Measurements from ENCODE around the gene CFAP68. TPM values are rescaled to one million over a fixed set of nuclear protein-coding genes. Genes with fewer than 3 reads are reported as not detected.

CFAP68 gene
- total RNA-seq, 2 donors from 2014 or later: 18.8 to 20.0 TPM

GRCh38 chr11:111836721-111837120, 42.6 kb upstream of the CFAP68 start:
- Histone ChIP-seq H3K9me3 (no peaks in the 10 kb centered on the region), H3K27ac (no peak overlapping the region), H3K4me1 (no peaks in the 10 kb centered on the region), H3K27me3 (no peaks in the 10 kb centered on the region), H3K9ac (ENCODE audit: low read depth in 2 of 2, low read length in 2 of 2) (no peak overlapping the region), H3K36me3 (no peaks in the 10 kb centered on the region), H3K4me3 (no peak overlapping the region)
- intact Hi-C loops (cut with DNase I): loop anchor here (5.0 kb wide), 1 partner anchor 249 kb away; no protein-coding TSS in a partner anchor
- no peak for TF ChIP-seq CTCF (IDR thresholded peaks at IDR 0.05)
- no peak for DNase-seq

GRCh38 chr11:111837366-111837891, 41.9 kb upstream of the CFAP68 start:
- no peaks in the 10 kb centered on the region for H3K27me3 ChIP-seq
- no peak for DNase-seq
- H3K4me1 ChIP-seq: no peaks in the 10 kb centered on the region
- no peaks in the 10 kb centered on the region for H3K9me3 ChIP-seq
- no peak overlapping the region for H3K4me3 ChIP-seq
- no peaks in the 10 kb centered on the region for H3K36me3 ChIP-seq
- H3K27ac ChIP-seq: no peak overlapping the region
- intact Hi-C loops (cut with DNase I): loop anchor here (5.0 kb wide), 1 partner anchor 250 kb away; no protein-coding TSS in a partner anchor
- no peak overlapping the region for H3K9ac ChIP-seq (ENCODE audit: low read depth in 2 of 2, low read length in 2 of 2)
- no peak for TF ChIP-seq CTCF (IDR thresholded peaks at IDR 0.05)

GRCh38 chr11:111838054-111838453, 41.3 kb upstream of the CFAP68 start:
- intact Hi-C loops (cut with DNase I): loop anchor here (5.0 kb wide), 1 partner anchor 251 kb away; no protein-coding TSS in a partner anchor

GRCh38 chr11:111840143-111840542, 39.2 kb upstream of the CFAP68 start:
- intact Hi-C loops (cut with DNase I): loop anchor here (5.0 kb wide), 2 partner anchors 63 to 273 kb away; no protein-coding TSS in a partner anchor
- H3K27ac ChIP-seq: no peak overlapping the region
- H3K36me3 ChIP-seq: no peaks in the 10 kb centered on the region

More at GRCh38 chr11:111838054-111838453, 41.3 kb upstream of the CFAP68 start:
- Histone ChIP-seq H3K27ac (no peak overlapping the region), H3K27me3 (no peaks in the 10 kb centered on the region), H3K4me1 (no peaks in the 10 kb centered on the region), H3K9me3 (no peaks in the 10 kb centered on the region), H3K4me3 (no peak overlapping the region), H3K36me3 (no peaks in the 10 kb centered on the region), H3K9ac (ENCODE audit: low read depth in 2 of 2, low read length in 2 of 2) (no peak overlapping the region)
- no peak for DNase-seq
- no peak for TF ChIP-seq CTCF (IDR thresholded peaks at IDR 0.05)

GRCh38 chr11:111841370-111842053, 37.8 kb upstream of the CFAP68 start:
- Histone ChIP-seq H3K9me3 (no peaks in the 10 kb centered on the region), H3K27me3 (no peaks in the 10 kb centered on the region), H3K9ac (ENCODE audit: low read depth in 2 of 2, low read length in 2 of 2) (no peak overlapping the region), H3K36me3 (no peaks in the 10 kb centered on the region), H3K4me3 (no peak overlapping the region), H3K4me1 (no peaks in the 10 kb centered on the region), H3K27ac (no peak overlapping the region)
- TF ChIP-seq CTCF (IDR thresholded peaks at IDR 0.05): peak; percentile 89
- peak; percentile 91 for DNase-seq
- intact Hi-C loops (cut with DNase I): loop anchor here (5.0 kb wide), 2 partner anchors 64 to 274 kb away; no protein-coding TSS in a partner anchor

More at GRCh38 chr11:111840143-111840542, 39.2 kb upstream of the CFAP68 start:
- DNase-seq: no peak
- H3K4me1 ChIP-seq: no peaks in the 10 kb centered on the region
- no peak overlapping the region for H3K9ac ChIP-seq (ENCODE audit: low read depth in 2 of 2, low read length in 2 of 2)
- no peak for TF ChIP-seq CTCF (IDR thresholded peaks at IDR 0.05)
- no peaks in the 10 kb centered on the region for H3K9me3 ChIP-seq
- no peaks in the 10 kb centered on the region for H3K27me3 ChIP-seq
- no peak overlapping the region for H3K4me3 ChIP-seq

Measured in colonic mucosa (tissue), 4 donors.